ENCODE results near the gene ACTL9. TPM values are rescaled to one million over a fixed set of nuclear protein-coding genes. Genes with fewer than 3 reads are reported as not detected.

Gene ACTL9
- total RNA-seq, 1 experiment from 2014 or later, result not detected

Other genes starting within 250 kb of the ACTL9 start
- gene PRAM1, start 196.2 kb downstream of the ACTL9 start, total RNA-seq (2014; rRNA removed; shearing (Covaris generic)), result not detected in 2 replicates
- 3.4 and 17.7 TPM in 2 replicates for gene ZNF414, start 184.6 kb downstream of the ACTL9 start, total RNA-seq (2014; rRNA removed; shearing (Covaris generic))
- gene MYO1F, start 121.4 kb downstream of the ACTL9 start, total RNA-seq (2014; rRNA removed; shearing (Covaris generic)), result 0.02 TPM in 1 of 2 replicates, not detected in the other
- 7.7 and 8.1 TPM in 2 replicates for gene ADAMTS10, start 88.1 kb downstream of the ACTL9 start, total RNA-seq (2014; rRNA removed; shearing (Covaris generic))
- not detected in 2 replicates for gene NFILZ, start 68.2 kb downstream of the ACTL9 start, total RNA-seq (2014; rRNA removed; shearing (Covaris generic))
- not detected in 2 replicates for gene OR2Z1, start 22.8 kb upstream of the ACTL9 start, total RNA-seq (2014; rRNA removed; shearing (Covaris generic))
- gene ZNF558, start 133.5 kb upstream of the ACTL9 start, total RNA-seq (2014; rRNA removed; shearing (Covaris generic)), result 19.3 and 20.0 TPM in 2 replicates
- gene MBD3L1, start 133.6 kb upstream of the ACTL9 start, total RNA-seq (2014; rRNA removed; shearing (Covaris generic)), result not detected in 2 replicates

All from A172 (cell line).